GM18502 (cell line): Measurements from ENCODE around the gene AUTS2.

Experiments used
- ATAC-seq: cut with Tn5 transposase; IDR thresholded peaks from one replicate; pipeline ENCODE4 v1.9.1; 2021; ENCODE audit warnings: mild to moderate bottlenecking; ENCODE audit not compliant: unreplicated experiment, poor library complexity

AUTS2 gene

DNA sequence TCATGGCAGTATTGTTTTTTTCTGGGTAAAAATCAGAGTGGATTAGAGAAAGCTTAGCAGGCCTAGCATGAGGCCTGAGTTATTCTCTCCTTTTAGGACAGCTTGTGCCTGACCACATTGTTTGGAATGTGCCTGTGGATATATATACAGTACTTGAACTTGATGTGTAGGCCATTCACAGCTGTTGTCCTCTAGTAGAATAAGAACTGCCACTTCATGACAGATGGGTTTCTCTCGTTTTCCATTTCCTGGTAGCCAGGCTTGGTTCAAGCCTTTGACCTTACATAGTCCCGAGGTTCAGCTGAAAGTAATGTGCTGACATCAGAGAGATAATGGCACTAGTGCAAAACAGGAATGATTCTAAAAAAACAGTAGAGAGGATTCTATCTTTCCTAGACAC, 473.9 kb downstream of the AUTS2 start:
- ATAC-seq = no peak

- ATAC-seq = no peak
These were observed 478.1 kb downstream of the AUTS2 start for GRCh38 chr7:70076325-70076724.

DNA sequence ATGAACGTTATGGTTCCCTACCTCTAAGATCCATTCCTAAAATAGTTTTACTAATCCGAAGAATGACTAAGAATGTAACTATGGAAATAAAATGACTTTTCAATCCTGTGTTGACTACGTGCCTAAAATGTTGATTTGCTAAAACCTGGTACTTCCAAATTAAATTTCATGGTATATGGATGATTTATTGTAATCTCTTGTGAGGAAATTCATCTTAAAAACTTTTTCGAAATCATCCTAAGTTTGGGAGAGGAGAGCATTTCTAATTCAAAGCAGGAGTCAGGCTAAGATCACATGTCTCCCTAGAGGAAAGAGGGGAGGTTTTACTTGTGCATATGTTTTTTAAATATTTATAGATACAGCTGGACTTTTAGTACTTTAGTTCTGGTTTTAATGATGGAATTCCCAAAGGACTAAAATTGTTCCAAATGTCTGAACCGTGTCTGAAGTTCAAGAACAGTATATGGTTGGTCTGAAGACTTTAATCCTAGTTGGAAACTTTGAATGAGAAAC, 483.9 kb downstream of the AUTS2 start:
- ATAC-seq = no peak

DNA sequence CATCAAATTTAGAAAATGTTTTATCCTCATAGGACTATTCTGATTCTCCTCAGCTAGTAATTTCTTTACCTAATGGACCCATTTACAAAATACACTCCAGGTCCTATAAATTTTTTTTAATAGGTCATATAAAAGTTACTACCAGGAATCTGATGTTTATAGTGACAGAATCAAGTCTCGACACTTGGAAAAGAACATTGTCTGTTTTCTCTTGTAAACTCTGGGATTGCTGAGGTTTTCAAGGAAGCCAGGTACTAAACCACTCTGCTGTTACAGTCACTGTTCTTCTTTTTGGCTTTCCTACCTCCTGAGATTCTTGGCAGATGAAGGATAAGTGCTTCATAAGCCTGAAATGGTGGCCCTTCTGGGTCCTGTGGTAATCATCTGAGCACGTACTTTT, 493.1 kb downstream of the AUTS2 start:
- ATAC-seq = no peak

DNA sequence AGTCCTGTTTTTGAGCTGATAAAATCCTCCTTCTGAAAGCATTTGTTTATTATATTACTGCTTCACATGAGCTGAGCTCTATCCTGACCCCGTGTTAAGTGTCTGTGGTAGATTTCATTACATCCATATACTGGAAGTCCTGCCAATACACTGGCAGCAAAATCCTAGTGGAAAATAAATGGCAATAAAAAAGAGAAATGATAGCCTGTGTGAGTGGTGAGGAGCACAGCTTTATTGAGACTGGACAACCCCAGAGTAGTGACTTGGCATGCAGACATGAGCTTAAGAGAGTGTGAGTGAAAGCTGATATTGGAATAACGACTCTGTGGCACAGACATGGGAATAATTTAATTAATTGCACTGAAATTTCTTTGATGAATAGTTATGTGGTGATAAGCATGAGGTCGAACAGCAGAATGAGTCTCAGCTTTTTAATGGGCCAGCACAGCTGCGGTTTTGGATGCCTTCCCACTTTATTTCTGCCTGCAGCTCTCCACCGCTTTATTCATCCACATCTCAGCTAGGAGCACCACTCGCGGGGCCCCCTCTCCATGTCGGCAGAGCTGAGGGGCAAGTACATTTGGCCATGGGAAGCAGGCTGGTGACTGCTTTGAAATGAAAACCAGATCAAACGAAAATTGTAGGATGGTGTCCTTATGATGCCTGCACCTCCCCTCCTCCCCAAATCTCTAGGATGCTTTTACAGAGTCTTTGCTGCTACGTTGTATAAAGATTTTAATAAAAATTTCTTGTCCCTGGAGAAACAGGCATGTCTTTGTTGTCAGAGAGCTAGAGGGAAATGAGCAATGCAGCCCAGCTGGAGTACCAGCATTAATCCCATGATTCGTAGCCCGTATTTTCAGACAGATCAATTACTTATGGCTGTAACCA, 494.3 kb downstream of the AUTS2 start:
- ATAC-seq = no peak

- no peak for ATAC-seq
These were observed 495.1 kb downstream of the AUTS2 start for GRCh38 chr7:70093205-70093904.

- no peak for ATAC-seq
These were observed 496.6 kb downstream of the AUTS2 start for GRCh38 chr7:70094831-70095230.

DNA sequence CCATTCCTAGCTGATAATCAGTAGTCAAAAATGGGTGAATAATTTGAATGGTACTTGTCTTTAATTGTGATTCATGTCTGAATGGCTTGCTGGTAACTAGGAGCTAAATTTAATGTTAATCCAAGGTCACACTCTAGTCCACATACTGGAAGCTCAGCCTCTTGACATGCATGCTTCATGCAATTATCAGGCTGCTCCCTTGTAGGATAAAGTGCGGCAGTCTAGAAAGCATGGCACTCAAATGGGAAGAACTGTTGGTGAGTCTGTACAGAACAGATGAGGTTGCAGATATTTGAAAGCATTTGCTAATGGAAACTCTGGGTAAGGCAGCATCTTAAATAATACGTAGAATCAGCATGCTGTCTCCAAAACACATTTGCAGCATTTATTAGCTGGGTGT, 499.4 kb downstream of the AUTS2 start:
- ATAC-seq = no peak

GRCh38 chr7:70098133-70098561, 499.9 kb downstream of the AUTS2 start:
- no peak for ATAC-seq

GRCh38 chr7:70098905-70099672, 500.8 kb downstream of the AUTS2 start:
- ATAC-seq = no peak

- ATAC-seq = no peak
These were observed 506.0 kb downstream of the AUTS2 start for GRCh38 chr7:70104243-70104642.

DNA sequence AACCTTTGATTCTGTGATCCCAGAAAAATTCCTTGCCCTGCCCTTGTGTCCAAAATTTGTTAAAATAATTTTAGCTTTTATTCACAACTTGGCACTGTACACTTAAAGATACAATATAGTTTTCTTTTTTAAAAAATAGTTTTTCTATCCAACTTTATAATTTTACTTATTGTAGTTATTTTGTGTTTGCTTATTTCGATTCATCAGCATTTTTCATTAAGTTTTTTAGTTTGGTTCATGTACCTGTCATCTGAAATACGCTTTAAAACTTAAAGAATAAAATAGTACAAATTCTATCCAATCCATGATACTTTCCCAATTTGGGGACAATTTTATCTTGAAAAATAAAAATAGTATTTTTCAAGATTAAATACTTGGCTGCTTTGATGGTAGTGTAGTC, 514.8 kb downstream of the AUTS2 start:
- no peak for ATAC-seq

DNA sequence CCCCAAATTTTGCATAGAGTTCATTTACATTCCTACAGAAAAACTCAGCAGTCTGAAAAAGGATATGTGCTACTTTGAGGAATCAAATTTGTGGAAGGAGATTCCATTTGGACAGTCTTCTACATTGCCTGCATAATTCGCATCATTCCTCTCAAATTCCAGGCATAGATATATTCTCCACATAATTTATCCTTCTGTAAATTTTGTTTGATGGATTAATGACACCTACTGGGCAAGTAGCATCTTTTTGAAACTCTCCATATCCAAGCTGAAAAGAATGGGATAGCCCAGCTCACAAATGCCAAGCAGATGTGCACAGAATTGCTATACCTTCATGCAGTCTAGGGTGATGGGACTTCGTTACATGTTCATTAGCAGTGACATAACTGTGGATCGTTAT, 515.3 kb downstream of the AUTS2 start:
- no peak for ATAC-seq

DNA sequence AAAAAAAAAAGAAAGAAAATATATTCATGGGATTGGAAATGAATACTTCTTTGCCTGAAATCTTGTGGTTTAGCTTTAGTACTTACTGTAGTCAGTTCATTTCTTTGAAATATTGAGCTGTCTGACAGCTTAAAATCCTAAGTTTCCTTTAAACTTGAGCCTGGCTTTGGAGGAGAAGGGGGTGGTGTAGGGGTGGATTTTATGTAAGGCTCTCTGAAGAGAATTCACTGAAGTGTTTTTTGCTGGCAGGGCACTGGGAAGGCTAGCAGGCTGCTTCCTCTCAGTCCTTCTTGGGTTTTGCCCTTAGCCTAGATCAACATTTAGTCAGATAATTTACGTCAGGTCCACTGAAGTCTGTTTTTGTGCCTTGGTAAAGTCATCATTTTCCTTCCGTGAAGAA, 516.5 kb downstream of the AUTS2 start:
- no peak for ATAC-seq

DNA sequence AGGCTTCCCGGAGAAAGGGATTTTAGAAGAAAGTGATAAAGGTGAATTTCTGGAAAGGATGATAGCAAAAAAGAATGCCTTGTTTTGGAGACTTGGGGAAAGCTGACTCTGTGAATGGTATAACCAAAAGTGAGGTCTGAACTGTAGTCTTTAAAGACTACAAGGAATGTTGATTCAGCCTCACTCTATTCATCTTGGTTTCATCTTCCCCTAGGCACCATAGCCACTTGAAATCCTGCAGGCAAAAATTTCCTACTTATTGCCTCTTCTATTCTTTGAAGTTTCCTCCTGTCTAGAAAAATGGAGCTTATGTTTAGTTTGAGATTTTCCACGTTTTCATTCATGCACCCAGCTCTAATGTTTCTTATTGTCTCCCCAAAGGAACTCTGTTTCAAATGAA, 518.0 kb downstream of the AUTS2 start:
- no peak for ATAC-seq

DNA sequence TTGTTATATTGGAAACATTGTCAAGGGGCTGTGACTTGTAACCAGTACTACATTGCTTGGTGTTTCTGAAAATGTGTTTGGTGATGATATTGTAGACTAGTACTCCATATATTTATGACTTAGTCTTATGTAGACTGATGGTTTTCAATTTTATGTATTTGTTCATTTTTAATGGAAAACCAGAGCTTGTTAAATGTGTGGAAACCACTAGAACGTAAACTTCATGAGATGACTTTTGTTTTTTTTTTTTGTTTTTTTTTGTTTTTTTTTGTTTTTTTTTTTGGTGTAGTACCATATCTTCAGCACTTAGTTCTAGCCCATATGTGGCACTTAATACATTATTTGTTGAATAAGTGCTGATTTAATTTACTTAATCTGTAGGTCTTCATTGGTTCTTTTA, 518.6 kb downstream of the AUTS2 start:
- no peak for ATAC-seq

- no peak for ATAC-seq
These were observed 522.6 kb downstream of the AUTS2 start for GRCh38 chr7:70120851-70121250.

GRCh38 chr7:70131817-70132216, 533.5 kb downstream of the AUTS2 start:
- ATAC-seq = no peak

DNA sequence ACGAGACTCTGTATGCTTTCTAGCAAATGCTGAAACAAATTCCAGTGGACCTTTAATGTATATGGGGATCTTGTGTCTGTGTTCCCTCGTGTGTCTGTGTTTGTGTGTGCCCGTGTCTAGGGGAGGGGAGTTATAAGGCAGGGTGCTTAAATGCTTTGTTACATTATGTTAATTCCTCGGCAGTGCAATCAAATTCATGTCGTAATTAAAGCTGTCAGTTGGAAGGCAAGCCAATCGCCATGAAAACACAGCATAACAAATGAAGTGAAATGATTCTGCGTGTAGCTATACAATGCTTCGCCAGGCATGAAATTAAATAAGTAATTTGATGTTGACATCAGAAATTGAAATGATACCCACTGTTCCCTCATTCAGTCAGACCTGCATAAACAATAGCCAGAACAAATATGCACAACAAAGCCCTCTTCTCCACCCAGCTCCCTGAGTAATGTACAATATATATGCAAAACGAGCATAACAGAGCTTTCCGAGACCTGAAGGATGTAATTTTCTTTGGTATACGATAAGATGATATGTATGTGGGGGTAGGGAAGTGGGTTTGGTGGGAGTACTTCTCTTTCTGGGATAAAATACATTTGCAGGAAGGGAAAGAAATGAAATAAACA, 534.1 kb downstream of the AUTS2 start:
- no peak for ATAC-seq
